ENCODE results near the gene CYFIP1. TPM values are rescaled to one million over a fixed set of nuclear protein-coding genes. Genes with fewer than 3 reads are reported as not detected.

The CYFIP1 gene
- total RNA-seq, 1 experiment from 2014 or later, result 143 TPM

GRCh38 chr15:22942306-22942855, 37.8 kb downstream of the CYFIP1 start (continued):
- TF ChIP-seq ZBTB33 (IDR thresholded peaks at IDR 0.05; ENCODE audit: extremely low read depth, insufficient replicate concordance, low read length) (no peak), ZNF274 (IDR thresholded peaks at IDR 0.05; ENCODE audit: low read depth, low read length) (no peak), CEBPB (IDR thresholded peaks at IDR 0.05; ENCODE audit: low read depth) (no peak), POLR2A (IDR thresholded peaks at IDR 0.05; ENCODE audit: borderline replicate concordance, extremely low read depth, insufficient read depth, insufficient read length) (no peak), EZH2 (IDR thresholded peaks at IDR 0.05) (no peak)

GRCh38 chr15:22941179-22941578, 39.0 kb downstream of the CYFIP1 start:
- Histone ChIP-seq H3K27me3 (ENCODE audit: insufficient read depth, low read length) (no peaks in the 10 kb centered on the region), H3K36me3 (ENCODE audit: control insufficient read depth in 1 of 2, insufficient read depth in 2 of 2, low read length in 2 of 2) (peaks cover 19 to 52% of the 10 kb centered on the region in 2 experiments), H3K27ac (ENCODE audit: low read depth, low read length) (no peak overlapping the region), H3K9ac (ENCODE audit: low read length) (no peak overlapping the region), H3K4me1 (ENCODE audit: control insufficient read depth in 1 of 2, insufficient read depth in 2 of 2, low read length in 2 of 2) (no peaks in the 10 kb centered on the region), H3K9me2 (ENCODE audit: insufficient read depth) (no peaks in the 10 kb centered on the region), H3K79me2 (ENCODE audit: insufficient read depth, low read length) (peaks cover 23% of the 10 kb centered on the region; the same call in 1 of the 2 replicates), H3K9me3 (ENCODE audit: control insufficient read depth in 1 of 2, insufficient read depth in 1 of 2, low read depth in 1 of 2, low read length in 2 of 2) (no peaks in the 10 kb centered on the region), H4K20me1 (ENCODE audit: insufficient read depth) (no peaks in the 10 kb centered on the region), H2AFZ (ENCODE audit: low read depth, low read length, poor library complexity, severe bottlenecking) (no peak overlapping the region), H3K4me2 (ENCODE audit: low read length) (no peak overlapping the region), H3K4me3 (replicated peaks in 1 of 2; ENCODE audit: low read depth in 1 of 2, low read length in 2 of 2) (no peak overlapping the region)
- DNase-seq (ENCODE audit: low read depth, low spot score) (no peak), ATAC-seq (no peak)
- CTCF ChIA-PET, result no interaction called here
- intact Hi-C loops (cut with micrococcal nuclease), result no loop called here
- no TSS peak for BruUV-seq (replicated peaks)
- POLR2A ChIA-PET, result no interaction called here
- RAD21 ChIA-PET (ENCODE audit: low non-redundant PET in 1 of 2, low total read pairs in 2 of 2, uncharacterized antibody in 2 of 2, unreplicated experiment in 2 of 2), result no interaction called here
- no peak for TF ChIP-seq ZFX (IDR thresholded peaks at IDR 0.05)
- TF ChIP-seq ZNF274 (IDR thresholded peaks at IDR 0.05; ENCODE audit: low read depth, low read length), result no peak
- no peak for TF ChIP-seq SP1 (IDR thresholded peaks at IDR 0.05; ENCODE audit: low read depth)
- TF ChIP-seq TCF7L2 (IDR thresholded peaks at IDR 0.05; ENCODE audit: borderline replicate concordance, extremely low read depth, insufficient read depth, insufficient read length), result no peak
- TF ChIP-seq ZBTB33 (IDR thresholded peaks at IDR 0.05; ENCODE audit: extremely low read depth, insufficient replicate concordance, low read length), result no peak
- no peak for TF ChIP-seq FOSL1 (IDR thresholded peaks at IDR 0.05; ENCODE audit: low read depth)
- TF ChIP-seq MAX (IDR thresholded peaks at IDR 0.05), result no peak
- TF ChIP-seq POLR2AphosphoS5 (IDR thresholded peaks at IDR 0.05; ENCODE audit: low read depth, low read length), result no peak
- TF ChIP-seq CBX3 (IDR thresholded peaks at IDR 0.05; ENCODE audit: low read depth), result no peak
- no peak for TF ChIP-seq REST (IDR thresholded peaks at IDR 0.05; ENCODE audit: low read depth)
- TF ChIP-seq EZH2phosphoT487 (IDR thresholded peaks at IDR 0.05; ENCODE audit: borderline replicate concordance), result no peak
- TF ChIP-seq CTCF (IDR thresholded peaks at IDR 0.05 in 2 of 3, conservative IDR thresholded peaks at IDR 0.05 in 1 of 3; ENCODE audit: borderline replicate concordance in 1 of 3, insufficient read depth in 1 of 3, low read depth in 2 of 3, low read length in 2 of 3), result no peak

Data from HCT116 (cell line).